Measurements from ENCODE around the gene AJAP1.

- TF ChIP-seq, protein P1, sequence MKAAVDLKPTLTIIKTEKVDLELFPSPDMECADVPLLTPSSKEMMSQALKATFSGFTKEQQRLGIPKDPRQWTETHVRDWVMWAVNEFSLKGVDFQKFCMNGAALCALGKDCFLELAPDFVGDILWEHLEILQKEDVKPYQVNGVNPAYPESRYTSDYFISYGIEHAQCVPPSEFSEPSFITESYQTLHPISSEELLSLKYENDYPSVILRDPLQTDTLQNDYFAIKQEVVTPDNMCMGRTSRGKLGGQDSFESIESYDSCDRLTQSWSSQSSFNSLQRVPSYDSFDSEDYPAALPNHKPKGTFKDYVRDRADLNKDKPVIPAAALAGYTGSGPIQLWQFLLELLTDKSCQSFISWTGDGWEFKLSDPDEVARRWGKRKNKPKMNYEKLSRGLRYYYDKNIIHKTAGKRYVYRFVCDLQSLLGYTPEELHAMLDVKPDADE (IDR thresholded peaks at IDR 0.05): no peak
- TF ChIP-seq EZH2 (IDR thresholded peaks at IDR 0.05; ENCODE audit: low read depth, unreplicated experiment) (no peak), EZH2phosphoT487 (IDR thresholded peaks at IDR 0.05; ENCODE audit: unreplicated experiment) (no peak), CTCF (conservative IDR thresholded peaks at IDR 0.05; ENCODE audit: low read depth in 2 of 2) (no peak), CREB1 (CRISPR knock-in tag; IDR thresholded peaks at IDR 0.05; ENCODE audit: low read depth) (no peak), POLR2AphosphoS5 (IDR thresholded peaks at IDR 0.05; ENCODE audit: low read depth) (no peak), JUNB (IDR thresholded peaks at IDR 0.05; ENCODE audit: unreplicated experiment) (no peak), REST (IDR thresholded peaks at IDR 0.05; ENCODE audit: unreplicated experiment) (no peak), ZNF331 (CRISPR knock-in tag; IDR thresholded peaks at IDR 0.05; ENCODE audit: low read depth) (no peak), ZNF114 (CRISPR knock-in tag; IDR thresholded peaks at IDR 0.05) (no peak), STAT1 (IDR thresholded peaks at IDR 0.05; ENCODE audit: unreplicated experiment) (no peak)
Measured at GRCh38 chr1:4726620-4727341, 72.4 kb downstream of the AJAP1 start.

Data from GM23338 (cell line).